GM12892 (cell line): ENCODE results near the gene SLC6A20.

Source experiments
- POLR2A ChIP-seq: IDR thresholded peaks from 2 replicates; pipeline ENCODE4 v1.6.1; 2011; ENCODE audit warnings: low read depth, low read length, control low read depth
- TAF1 ChIP-seq: IDR thresholded peaks from 2 replicates; pipeline ENCODE4 v1.6.1; 2011; ENCODE audit warnings: low read depth, mild to moderate bottlenecking, control low read depth, low read length, borderline replicate concordance

- TF ChIP-seq POLR2A (no peak), TAF1 (no peak)
Observed at GRCh38 chr3:45746777-45747622, 49.3 kb downstream of the SLC6A20 start.
